GM19099 (cell line): ENCODE measurements around the gene APBA1.

Experiments used
- POLR2A ChIP-seq: IDR thresholded peaks from 3 replicates; pipeline ENCODE4 v1.6.1; 2011; ENCODE audit warnings: low read depth; ENCODE audit not compliant: insufficient read length; ENCODE audit errors: extremely low read depth

The APBA1 gene

GRCh38 chr9:69580582-69581214 is 91.5 kb downstream of the APBA1 start:
- TF ChIP-seq POLR2A: no peak

- TF ChIP-seq POLR2A: no peak
These were observed 92.2 kb downstream of the APBA1 start for GRCh38 chr9:69579760-69580581.

DNA sequence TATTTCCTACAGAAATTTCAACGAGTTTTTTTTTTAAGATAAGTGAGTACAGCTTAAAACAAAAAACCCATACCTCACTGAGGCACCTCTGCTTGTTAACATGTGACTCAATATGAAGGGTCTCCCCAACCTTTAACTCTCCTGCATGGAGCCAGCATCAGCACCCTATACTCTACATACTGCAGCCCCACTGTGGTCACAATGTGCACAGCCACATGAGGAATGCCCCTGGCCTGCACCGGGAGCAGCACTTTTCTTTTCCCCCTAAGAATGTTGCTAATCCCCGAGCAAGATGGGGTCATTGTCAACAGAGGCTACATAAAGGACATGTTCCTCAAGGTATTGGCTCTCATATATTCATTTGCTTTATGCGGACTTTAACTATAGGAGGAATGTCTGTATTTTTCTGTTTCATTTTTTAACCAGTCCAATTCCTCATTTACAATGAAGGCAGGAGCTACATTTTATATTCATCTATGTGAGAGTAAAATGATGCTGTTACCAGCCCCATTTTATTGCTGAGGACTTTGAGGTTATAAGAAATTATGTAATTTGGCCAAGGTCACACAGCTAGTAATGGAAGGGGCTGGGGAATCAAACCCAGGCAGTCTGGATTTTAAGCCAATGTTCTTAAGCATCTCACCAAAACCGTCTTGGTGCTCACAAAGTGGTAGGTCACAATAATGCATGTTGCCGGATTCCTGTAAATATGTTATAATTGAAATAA is 93.0 kb downstream of the APBA1 start:
- TF ChIP-seq POLR2A: no peak

GRCh38 chr9:69578026-69578425 is 94.1 kb downstream of the APBA1 start:
- no peak for TF ChIP-seq POLR2A

- TF ChIP-seq POLR2A: no peak
These were observed 95.0 kb downstream of the APBA1 start for GRCh38 chr9:69577123-69577522.

GRCh38 chr9:69574057-69574456 is 98.1 kb downstream of the APBA1 start:
- TF ChIP-seq POLR2A: no peak

DNA sequence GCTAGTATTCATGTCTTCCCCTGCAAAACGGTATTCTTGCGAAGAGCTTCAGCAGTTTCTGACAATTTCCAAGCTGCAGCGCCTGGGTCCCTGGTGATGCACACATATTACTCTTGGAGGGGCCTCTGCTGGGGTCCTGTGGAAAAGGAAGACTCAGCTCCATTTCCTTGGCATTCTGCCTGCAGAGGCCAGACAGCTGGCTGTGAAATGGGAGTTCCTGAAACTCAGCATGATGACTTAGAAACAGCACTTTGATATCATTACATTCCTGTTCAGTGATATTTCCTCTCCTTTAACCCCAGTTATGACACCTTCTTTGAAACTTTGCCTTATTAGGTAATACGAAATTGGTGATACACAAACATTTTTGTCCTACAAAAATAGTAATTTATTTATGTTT is 98.5 kb downstream of the APBA1 start:
- TF ChIP-seq POLR2A: no peak

DNA sequence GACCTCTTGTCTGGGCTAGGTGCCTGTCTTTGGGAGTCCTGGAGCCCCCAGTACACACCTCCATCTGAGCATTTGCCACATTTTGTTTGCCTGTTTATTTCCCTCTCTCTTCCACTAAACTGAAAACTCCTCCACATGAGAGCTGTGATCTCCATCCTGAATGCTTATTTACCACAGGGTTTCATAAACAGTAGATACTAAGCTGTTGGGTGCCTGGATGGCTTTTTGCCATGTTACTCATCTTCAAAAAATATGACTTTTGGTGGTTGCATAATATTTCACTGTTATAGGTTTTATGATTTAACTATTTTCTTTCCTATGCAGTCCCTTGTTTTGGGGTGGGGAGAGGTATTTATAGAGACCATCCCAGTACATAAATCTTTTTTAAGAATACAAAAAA is 99.6 kb downstream of the APBA1 start:
- TF ChIP-seq POLR2A: no peak

GRCh38 chr9:69571032-69571431 is 101.1 kb downstream of the APBA1 start:
- TF ChIP-seq POLR2A: no peak

- TF ChIP-seq POLR2A: no peak
These were observed 102.3 kb downstream of the APBA1 start for GRCh38 chr9:69569738-69570451.

DNA sequence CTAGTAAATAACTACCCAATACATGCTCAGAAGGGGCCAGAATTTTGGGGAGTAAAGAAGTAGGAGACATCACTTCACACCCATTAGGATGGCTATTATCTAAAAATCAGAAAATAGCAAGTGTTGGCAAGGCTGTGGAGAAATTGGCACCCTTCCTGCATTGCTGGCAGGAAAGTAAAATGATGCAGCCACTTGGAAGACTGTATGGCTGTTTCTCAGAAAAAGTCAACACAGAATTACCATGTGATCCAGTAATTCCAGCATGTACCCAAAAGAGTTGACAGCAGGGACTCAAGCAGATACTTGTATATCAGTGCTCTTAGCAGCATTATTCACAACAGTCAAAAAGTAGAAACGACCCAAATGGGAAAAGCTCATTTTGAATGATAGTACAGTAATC is 107.6 kb downstream of the APBA1 start:
- no peak for TF ChIP-seq POLR2A

GRCh38 chr9:69559126-69559525 is 113.0 kb downstream of the APBA1 start:
- TF ChIP-seq POLR2A: no peak

- no peak for TF ChIP-seq POLR2A
These were observed 115.5 kb downstream of the APBA1 start for GRCh38 chr9:69556707-69557106.

DNA sequence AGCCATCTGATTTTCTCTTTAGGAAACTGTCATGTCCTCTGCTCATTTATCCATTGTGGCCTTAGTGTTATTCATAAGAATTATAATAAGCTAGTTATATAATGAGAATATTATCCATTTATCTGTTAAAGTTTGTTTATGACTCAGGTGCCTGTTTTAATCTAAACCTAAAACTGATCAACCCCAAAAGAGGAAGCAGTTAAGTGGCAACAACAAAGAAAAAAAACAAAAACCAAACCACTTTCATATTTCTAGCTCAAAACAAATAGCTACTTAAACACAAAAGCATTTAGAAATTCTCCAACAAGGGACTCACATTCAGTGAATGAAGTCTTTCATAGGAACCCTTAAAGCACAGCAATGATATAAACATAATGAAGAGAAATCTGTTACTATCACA is 116.4 kb downstream of the APBA1 start:
- TF ChIP-seq POLR2A: no peak

- no peak for TF ChIP-seq POLR2A
These were observed 117.2 kb downstream of the APBA1 start for GRCh38 chr9:69554945-69555344.

DNA sequence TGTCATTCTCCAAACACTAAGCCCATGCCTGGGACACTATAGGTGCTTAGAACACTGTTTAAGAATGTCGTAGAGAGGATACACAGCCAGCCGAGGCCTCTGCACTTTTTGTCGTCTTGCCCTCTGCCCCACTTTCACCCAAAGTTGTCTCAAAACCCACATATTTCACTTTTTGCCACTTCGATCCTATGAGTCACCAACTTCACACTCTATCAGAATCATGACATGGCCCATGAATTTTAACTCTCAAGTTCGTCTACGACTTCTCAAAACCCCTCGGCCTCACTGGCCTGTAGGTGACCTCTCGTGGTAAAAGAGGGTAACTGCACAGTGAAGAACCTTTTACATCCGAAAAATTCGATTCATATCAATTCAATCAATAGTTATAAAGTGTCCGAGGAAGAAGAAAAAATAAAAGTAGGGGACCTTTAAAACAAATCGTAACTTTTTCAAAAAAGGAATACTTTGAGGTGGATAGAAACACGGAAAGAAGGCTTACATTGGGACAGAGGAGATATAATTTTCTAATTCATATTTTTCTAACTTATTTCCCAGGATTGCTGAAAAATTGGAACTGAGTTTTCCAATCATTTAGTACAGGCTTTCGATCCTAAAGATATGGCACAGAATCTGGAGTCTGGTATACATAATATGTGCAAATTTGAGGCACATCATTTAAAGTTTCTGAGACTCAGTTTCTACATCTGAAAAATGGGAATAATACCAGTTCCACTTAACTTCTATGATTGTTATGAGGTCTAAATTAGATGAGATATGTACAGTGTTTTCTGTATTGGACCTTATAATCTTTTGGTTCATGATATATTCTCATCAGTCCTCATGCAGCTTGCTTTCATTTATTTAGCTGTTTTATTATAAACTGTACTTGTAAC is 122.6 kb downstream of the APBA1 start:
- no peak for TF ChIP-seq POLR2A
